ENCODE data around the gene WASHC4. TPM values are rescaled to one million over a fixed set of nuclear protein-coding genes. Genes with fewer than 3 reads are reported as not detected.

The WASHC4 gene
- total and polyA plus RNA-seq, 2 donors (not counting 3 experiments of a cell fraction or from before 2014, with no cell fraction given), result 30.4 to 123 TPM

- BruUV-seq (replicated peaks), result no TSS peak
- ChIA-PET POLR2A (interaction anchor here (0.6 kb wide), 1 partner anchor 1211 kb away, joined by 3 read pairs; no protein-coding TSS in a partner anchor), CTCF (no interaction called here)
- H3K9ac ChIP-seq (replicated peaks; ENCODE audit: extremely low read depth, insufficient read depth, low read length), result no peak overlapping the region
- H3K79me2 ChIP-seq (ENCODE audit: control insufficient read depth, insufficient read depth, low read length), result peaks cover 18% of the 10 kb centered on the region
- no peak for DNase-seq (ENCODE audit: low read depth, low spot score)
- TF ChIP-seq CTCF (IDR thresholded peaks at IDR 0.05; ENCODE audit: extremely low read depth in 1 of 2, insufficient read depth in 1 of 2, low read depth in 1 of 2, low read length in 2 of 2) (no peak), POLR2AphosphoS5 (IDR thresholded peaks at IDR 0.05; ENCODE audit: insufficient read depth, low read depth, low read length) (no peak), MYC (IDR thresholded peaks at IDR 0.05; ENCODE audit: low read depth, low read length) (no peak), POLR2A (IDR thresholded peaks at IDR 0.05; ENCODE audit: low read depth, low read length) (no peak), JUN (IDR thresholded peaks at IDR 0.05; ENCODE audit: borderline replicate concordance, insufficient read depth, insufficient read length, low read depth) (no peak), GATA2 (IDR thresholded peaks at IDR 0.05; ENCODE audit: insufficient read depth, insufficient read length, low read depth, low read length) (no peak)
- TF ChIP-seq, protein P1, sequence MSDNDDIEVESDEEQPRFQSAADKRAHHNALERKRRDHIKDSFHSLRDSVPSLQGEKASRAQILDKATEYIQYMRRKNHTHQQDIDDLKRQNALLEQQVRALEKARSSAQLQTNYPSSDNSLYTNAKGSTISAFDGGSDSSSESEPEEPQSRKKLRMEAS (IDR thresholded peaks at IDR 0.05; ENCODE audit: insufficient read depth, insufficient read length), result no peak
- intact Hi-C loops (cut with micrococcal nuclease), result no loop called here
- H3K36me3 ChIP-seq (ENCODE audit: control insufficient read depth in 2 of 2, extremely low read depth in 1 of 2, insufficient read depth in 2 of 2, low read length in 2 of 2), result peaks cover 8 to 51% of the 10 kb centered on the region in 2 experiments
- no peaks in the 10 kb centered on the region for H3K9me3 ChIP-seq (replicated peaks; ENCODE audit: control insufficient read depth, insufficient read depth, low read length)
- no peaks in the 10 kb centered on the region for H3K9me1 ChIP-seq (replicated peaks; ENCODE audit: control insufficient read depth, extremely low read depth, insufficient read depth, low read length)
- H3K27ac ChIP-seq (ENCODE audit: insufficient read depth, low read depth, low read length), result no peak overlapping the region
- dilution Hi-C loops (cut with MboI; ENCODE audit: extremely low pct_ligation_motif_present, low sequenced_read_pairs), result no loop called here
- no peaks in the 10 kb centered on the region for H3K27me3 ChIP-seq (ENCODE audit: control insufficient read depth in 2 of 2, insufficient read depth in 2 of 2, low read length in 2 of 2)
- no peak overlapping the region for H3K4me2 ChIP-seq (ENCODE audit: insufficient read depth, low read length)
- no peak for FAIRE-seq
- no peak overlapping the region for H3K4me3 ChIP-seq (replicated peaks in 1 of 3; ENCODE audit: insufficient read depth in 1 of 3, low read depth in 1 of 3, low read length in 3 of 3)
- H4K20me1 ChIP-seq (replicated peaks; ENCODE audit: control insufficient read depth, extremely low read depth, insufficient read depth, low read length), result no peaks in the 10 kb centered on the region
- no peak overlapping the region for H2AFZ ChIP-seq (ENCODE audit: low read depth, low read length)
- H3K4me1 ChIP-seq (ENCODE audit: control insufficient read depth, extremely low read depth, insufficient read depth, low read length), result no peaks in the 10 kb centered on the region
Measured at GRCh38 chr12:105141320-105141922, 33.9 kb downstream of the WASHC4 start.
